ENCODE data around the gene LATS1. TPM values are rescaled to one million over a fixed set of nuclear protein-coding genes. Genes with fewer than 3 reads are reported as not detected.

LATS1 gene
- total RNA-seq, 2 experiments from 2014 or later: 37.7 to 38.5 TPM

DNA sequence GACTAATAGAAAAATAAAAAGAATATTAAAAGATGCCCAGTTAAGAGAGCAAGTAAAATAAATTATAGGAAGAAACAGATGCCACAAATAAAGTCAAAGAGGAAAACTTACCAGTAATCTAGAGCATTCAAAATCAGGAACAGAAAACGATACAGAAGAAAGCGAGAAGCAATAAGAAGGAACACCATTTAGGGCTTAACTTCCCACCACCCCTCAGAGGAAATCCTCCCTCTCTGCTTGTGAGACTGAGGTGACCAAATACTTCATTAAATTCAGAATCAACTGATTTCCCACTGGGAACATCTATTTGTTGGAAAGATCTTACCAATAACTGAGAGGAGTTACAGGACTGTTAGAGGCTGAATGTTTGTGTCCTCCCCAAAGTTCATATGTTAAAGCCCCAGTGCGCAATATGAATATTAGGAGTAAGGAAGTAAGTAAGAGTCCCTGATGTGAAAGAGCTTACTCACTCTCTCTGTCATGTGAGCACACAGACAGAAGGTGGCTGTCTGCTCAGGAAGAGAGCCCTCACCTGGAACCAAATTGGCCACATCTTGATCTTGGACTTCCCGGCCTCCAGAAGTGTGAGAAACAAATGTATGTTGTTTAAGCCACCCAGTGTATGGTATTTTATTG lies 88.9 kb downstream of the LATS1 start:
- Mint-ChIP-seq H3K36me3 (peaks cover 23% of the 10 kb centered on the region), H3K9me3 (no peaks in the 10 kb centered on the region), H3K27ac (peak overlapping the region; percentile 47), H3K4me3 (no peak overlapping the region), H3K4me1 (peaks cover 8% of the 10 kb centered on the region), H3K27me3 (no peaks in the 10 kb centered on the region)
- peak; percentile 52 for ATAC-seq (ENCODE audit: low read depth)
- no peak for DNase-seq
- POLR2A ChIA-PET: no interaction called here

DNA sequence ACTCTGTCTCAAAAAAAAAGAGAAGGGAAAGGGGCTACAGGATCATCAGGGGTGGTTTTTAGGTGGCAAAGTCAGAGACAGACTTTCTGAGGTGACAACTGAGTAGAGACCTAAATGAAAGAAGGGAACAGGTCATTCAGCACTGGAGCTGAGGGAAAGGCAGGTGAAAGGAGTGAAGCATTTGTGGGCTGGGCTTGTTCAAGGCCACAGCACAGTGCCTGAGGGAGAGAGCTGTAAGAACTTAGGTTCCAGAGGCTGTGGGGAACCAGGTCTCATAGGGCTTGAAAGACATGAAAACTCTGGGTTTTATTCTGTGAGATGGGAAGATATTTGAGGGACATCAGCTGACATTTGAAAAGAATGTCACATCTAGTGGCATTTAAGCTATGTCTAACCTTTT lies 90.2 kb downstream of the LATS1 start:
- Mint-ChIP-seq H3K27me3 (no peaks in the 10 kb centered on the region), H3K4me1 (peaks cover 10% of the 10 kb centered on the region), H3K36me3 (peaks cover 30% of the 10 kb centered on the region), H3K4me3 (no peak overlapping the region), H3K9me3 (no peaks in the 10 kb centered on the region), H3K27ac (peak overlapping the region; percentile 1)
- no peak for DNase-seq
- POLR2A ChIA-PET: interaction anchor here (1.0 kb wide), 1 partner anchor 16 kb away, joined by 3 read pairs; no protein-coding TSS in a partner anchor
- no peak for ATAC-seq (ENCODE audit: low read depth)

DNA sequence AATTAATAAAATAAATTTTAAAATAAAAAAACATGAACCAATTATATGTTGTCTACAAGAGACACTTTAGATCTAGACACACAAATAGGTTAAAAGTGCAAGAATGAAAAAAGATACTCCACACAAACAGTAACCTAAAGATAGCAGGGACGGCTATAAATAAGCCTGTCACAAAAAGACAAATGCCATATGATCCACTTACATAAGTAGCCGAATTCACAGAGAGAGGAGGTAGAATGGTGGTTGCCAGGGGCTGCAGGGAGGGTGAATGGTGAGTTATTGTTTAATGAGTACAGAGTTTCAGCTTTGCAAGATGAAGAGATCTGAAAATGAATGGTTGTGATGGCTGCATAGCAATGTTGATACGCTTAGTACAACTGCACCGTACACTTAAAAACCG lies 102.1 kb downstream of the LATS1 start:
- POLR2A ChIA-PET: no interaction called here
- no peak overlapping the region for H3K27ac Mint-ChIP-seq
- ATAC-seq (ENCODE audit: low read depth) (no peak), DNase-seq (no peak)
- no peak overlapping the region for H3K4me3 Mint-ChIP-seq
- H3K27me3 Mint-ChIP-seq: no peaks in the 10 kb centered on the region
- H3K36me3 Mint-ChIP-seq: peaks cover 51% of the 10 kb centered on the region
- peaks cover 6% of the 10 kb centered on the region for H3K9me3 Mint-ChIP-seq
- peaks cover 2% of the 10 kb centered on the region for H3K4me1 Mint-ChIP-seq

DNA sequence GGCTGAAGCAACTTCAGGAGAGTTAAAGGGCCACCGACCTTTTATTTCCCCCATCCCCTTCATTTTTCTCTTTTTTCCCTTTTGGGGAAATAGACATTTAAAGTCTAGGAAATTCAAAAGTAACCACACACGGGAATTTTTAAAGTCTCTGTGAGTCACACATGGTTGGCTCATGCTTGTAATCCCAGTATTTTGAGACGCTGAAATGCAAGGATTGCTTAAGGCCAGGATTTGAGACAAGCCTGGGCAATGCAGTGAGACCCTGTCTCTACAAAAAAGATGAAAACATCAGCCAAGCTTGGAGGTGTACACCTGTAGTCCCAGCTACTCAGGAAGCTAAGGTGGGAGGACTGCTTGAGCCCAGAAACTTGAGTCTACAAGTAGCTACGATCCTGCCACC lies 103.6 kb downstream of the LATS1 start:
- Mint-ChIP-seq H3K9me3 (peaks cover 6% of the 10 kb centered on the region), H3K27ac (no peak overlapping the region), H3K27me3 (no peaks in the 10 kb centered on the region), H3K36me3 (peaks cover 44% of the 10 kb centered on the region), H3K4me3 (no peak overlapping the region), H3K4me1 (peaks cover 4% of the 10 kb centered on the region)
- POLR2A ChIA-PET: no interaction called here
- ATAC-seq (ENCODE audit: low read depth): no peak
- DNase-seq: no peak

GRCh38 chr6:149608381-149608982 lies 109.4 kb downstream of the LATS1 start:
- H3K27ac Mint-ChIP-seq: peak overlapping the region; percentile 67
- peaks cover 10% of the 10 kb centered on the region for H3K4me1 Mint-ChIP-seq

More at GRCh38 chr6:149608381-149608982, 109.4 kb downstream of the LATS1 start:
- Mint-ChIP-seq H3K4me3 (peak overlapping the region; percentile 60), H3K36me3 (peaks cover 18% of the 10 kb centered on the region), H3K9me3 (peaks cover 6% of the 10 kb centered on the region), H3K27me3 (no peaks in the 10 kb centered on the region)
- POLR2A ChIA-PET: no interaction called here
- no peak for ATAC-seq (ENCODE audit: low read depth)
- DNase-seq: no peak

Other genes with a start within 250 kb of the LATS1 start
- 10 to 100 TPM; 25.5 to 27.0 TPM for gene ZC3H12D, start 233.1 kb downstream of the LATS1 start, total RNA-seq
- 10 to 100 TPM; 24.2 to 24.9 TPM for gene PPIL4, start 172.1 kb downstream of the LATS1 start, total RNA-seq
- 10 to 100 TPM; 21.9 to 22.8 TPM for gene GINM1, start 151.7 kb downstream of the LATS1 start, total RNA-seq
- gene KATNA1, start 69.4 kb downstream of the LATS1 start, total RNA-seq: 10 to 100 TPM; 22.6 to 26.5 TPM
- gene NUP43, start 28.4 kb upstream of the LATS1 start, total RNA-seq: 10 to 100 TPM; 61.2 to 67.6 TPM
- gene PCMT1, start 31.6 kb upstream of the LATS1 start, total RNA-seq: 10 to 100 TPM; 76.9 to 80.0 TPM
- 1 to 10 TPM; 2.3 to 2.7 TPM for gene LRP11, start 146.3 kb upstream of the LATS1 start, total RNA-seq
- gene RAET1E, start 180.0 kb upstream of the LATS1 start, total RNA-seq: not detected
- gene RAET1G, start 205.0 kb upstream of the LATS1 start, total RNA-seq: not detected
- under 1 TPM; 0.53 to 0.60 TPM for gene ULBP2, start 223.9 kb upstream of the LATS1 start, total RNA-seq
- under 1 TPM; 0.91 to 0.97 TPM for gene ULBP1, start 245.8 kb upstream of the LATS1 start, total RNA-seq